HCT116 (cell line): Measurements from ENCODE around the gene MAP4K2. TPM values are rescaled to one million over a fixed set of nuclear protein-coding genes. Genes with fewer than 3 reads are reported as not detected.

Source experiments
- ATAC-seq: fragments of 200-7000 bp; cut with Tn5 transposase; 2 replicates; pipeline ENCODE4 v1.9.1; 2020; ENCODE audit warnings: mild to moderate bottlenecking, moderate library complexity
- BruUV-seq: library from RNA; stranded (reverse); fragments of 400-500 nt; replicated peaks from 2 replicates; lab custom pipeline; 2021; lab: Mats Ljungman, UMichigan
- CTCF ChIA-PET: fragments of 300-600 bp; sonication (Branson Sonifier 250); formaldehyde crosslinking; loops from one replicate; lab custom pipeline; 2021; ENCODE audit warnings: antibody characterized with exemption; lab: Charles Lee
- POLR2A ChIA-PET: fragments of 300-600, 350-600 bp; sonication (Branson Sonifier 250); formaldehyde crosslinking; loops from one replicate; lab custom pipeline; 2021; ENCODE audit warnings: antibody characterized with exemption; lab: Charles Lee
- RAD21 ChIA-PET, 2 experiments: fragments of 300-600 bp; sonication (Branson Sonifier 250); formaldehyde crosslinking; loops; one replicate each; lab custom pipeline; 2023; ENCODE audit warnings: low total read pairs in 2 of 2; ENCODE audit not compliant: uncharacterized antibody in 2 of 2, unreplicated experiment in 2 of 2, low non-redundant PET in 1 of 2; lab: Charles Lee
- DNase-seq: peaks from one replicate; pipeline ENCODE4 v3.0.0-alpha.2; 2010; ENCODE audit warnings: low read depth, low spot score
- H2AFZ ChIP-seq: fragments of 200-600 bp; shearing (Covaris generic), sonication (generic); 2 replicates; pipeline ENCODE4 v1.6.1; 2017; ENCODE audit warnings: low read depth, mixed run types, mixed read lengths, antibody characterized with exemption, low read length; ENCODE audit not compliant: poor library complexity, severe bottlenecking
- H3K27ac ChIP-seq: 2 replicates; pipeline ENCODE4 v1.5.1; 2012; ENCODE audit warnings: low read depth, low read length
- H3K27me3 ChIP-seq: fragments of 200-600 bp; sonication (generic); 2 replicates; pipeline ENCODE4 v1.6.1; 2016; ENCODE audit warnings: mixed run types, low read length, mixed read lengths; ENCODE audit not compliant: insufficient read depth
- H3K36me3 ChIP-seq, 2 experiments: fragments of 200-500 bp in 1 of 2; fragments of 200-600 bp in 1 of 2; sonication (Bioruptor generic) in 1 of 2; sonication (generic) in 1 of 2; 2 replicates each; pipeline versions ENCODE4 v1.5.1 to v1.6.1; 2014 to 2016; ENCODE audit warnings: low read length in 2 of 2, inconsistent platforms in 1 of 2, mixed read lengths in 1 of 2, mixed run types in 1 of 2; ENCODE audit not compliant: insufficient read depth in 2 of 2, control insufficient read depth in 1 of 2
- H3K4me1 ChIP-seq, 2 experiments: fragments of 200-600 bp in 1 of 2; sonication (generic) in 1 of 2; 2 replicates each; pipeline versions ENCODE4 v1.5.1 to v1.6.1; 2012 to 2017; ENCODE audit warnings: low read length in 2 of 2, inconsistent platforms in 1 of 2, mild to moderate bottlenecking in 1 of 2, mixed read lengths in 1 of 2, mixed run types in 1 of 2, moderate library complexity in 1 of 2; ENCODE audit not compliant: insufficient read depth in 2 of 2, control insufficient read depth in 1 of 2
- H3K4me2 ChIP-seq: fragments of 200-600 bp; sonication (generic); 2 replicates; pipeline ENCODE4 v1.6.1; 2017; ENCODE audit warnings: mixed run types, low read length, mixed read lengths
- H3K4me3 ChIP-seq, 2 experiments: fragments of 200-600 bp in 1 of 2; sonication (generic) in 1 of 2; replicated peaks in 1 of 2; 2 replicates each; pipeline ENCODE4 v1.5.1; 2011 to 2016; ENCODE audit warnings: low read length in 2 of 2, control low read depth in 1 of 2, low read depth in 1 of 2, mild to moderate bottlenecking in 1 of 2, mixed read lengths in 1 of 2, mixed run types in 1 of 2
- H3K79me2 ChIP-seq: fragments of 200-600 bp; sonication (generic); 2 replicates; pipeline ENCODE4 v1.6.1; 2017; ENCODE audit warnings: mild to moderate bottlenecking, mixed run types, low read length, moderate library complexity, mixed read lengths; ENCODE audit not compliant: insufficient read depth
- H3K9ac ChIP-seq: fragments of 200-600 bp; sonication (generic); 2 replicates; pipeline ENCODE4 v1.6.1; 2016; ENCODE audit warnings: low read length, mixed read lengths
- H3K9me2 ChIP-seq: fragments of 200-600 bp; sonication (generic), shearing (Covaris generic); 2 replicates; pipeline ENCODE4 v1.6.1; 2017; ENCODE audit warnings: mixed run types, mild to moderate bottlenecking, moderate library complexity; ENCODE audit not compliant: insufficient read depth
- H3K9me3 ChIP-seq, 2 experiments: fragments of 200-500 bp in 1 of 2; fragments of 200-600 bp in 1 of 2; sonication (Bioruptor generic) in 1 of 2; sonication (generic) in 1 of 2; 2 replicates each; pipeline ENCODE4 v1.6.1; 2014 to 2017; ENCODE audit warnings: low read length in 2 of 2, mixed read lengths in 2 of 2, inconsistent platforms in 1 of 2, low read depth in 1 of 2, mild to moderate bottlenecking in 1 of 2, mixed run types in 1 of 2, moderate library complexity in 1 of 2; ENCODE audit not compliant: control insufficient read depth in 1 of 2, insufficient read depth in 1 of 2
- H4K20me1 ChIP-seq: fragments of 200-600 bp; sonication (generic), shearing (Covaris generic); 2 replicates; pipeline ENCODE4 v1.6.1; 2017; ENCODE audit warnings: mixed run types, mild to moderate bottlenecking, moderate library complexity; ENCODE audit not compliant: insufficient read depth
- CBX3 ChIP-seq: IDR thresholded peaks from 2 replicates; pipeline ENCODE4 v1.6.1; 2012; ENCODE audit warnings: low read depth
- EGR1 ChIP-seq: IDR thresholded peaks from 2 replicates; pipeline ENCODE4 v1.6.1; 2012; ENCODE audit warnings: low read depth
- ELF1 ChIP-seq: IDR thresholded peaks from 2 replicates; pipeline ENCODE4 v1.6.1; 2012; ENCODE audit warnings: low read depth, borderline replicate concordance
- EZH2phosphoT487 ChIP-seq: fragments of 200-600 bp; IDR thresholded peaks from 2 replicates; pipeline ENCODE4 v1.6.1; 2018; ENCODE audit warnings: antibody characterized with exemption, borderline replicate concordance
- POLR2AphosphoS5 ChIP-seq: IDR thresholded peaks from 2 replicates; pipeline ENCODE4 v1.6.1; 2011; ENCODE audit warnings: mild to moderate bottlenecking, low read depth, low read length, moderate library complexity
- RAD21 ChIP-seq: IDR thresholded peaks from 2 replicates; pipeline ENCODE4 v1.6.1; 2012; ENCODE audit warnings: low read depth, mild to moderate bottlenecking
- SIN3A ChIP-seq: IDR thresholded peaks from 2 replicates; pipeline ENCODE4 v1.6.1; 2012; ENCODE audit warnings: low read depth
- SP1 ChIP-seq: IDR thresholded peaks from 2 replicates; pipeline ENCODE4 v1.6.1; 2012; ENCODE audit warnings: low read depth
- YY1 ChIP-seq: IDR thresholded peaks from 2 replicates; pipeline ENCODE4 v1.6.1; 2011; ENCODE audit warnings: low read length, low read depth, moderate library complexity, mild to moderate bottlenecking; ENCODE audit not compliant: insufficient replicate concordance; ENCODE audit errors: extremely low read depth
- ZFX ChIP-seq: fragments of 450-650 bp; IDR thresholded peaks from 2 replicates; pipeline ENCODE4 v1.6.1; 2017
- intact Hi-C: fragments of 100-400 bp; cut with micrococcal nuclease; formaldehyde crosslinking; loops from 2 replicates; pipeline ENCODE4 v1.10.0; 2022
- total RNA-seq: library from RNA; stranded (reverse); gene quantifications from one replicate; pipeline ENCODE4 v1.2.1, GENCODE V29; 2021; ENCODE audit not compliant: unreplicated experiment
- TF ChIP-seq, protein P1 (sequence below), 3 experiments: fragments of 200-600 bp in 1 of 3; sonication (generic) in 1 of 3; IDR thresholded peaks in 2 of 3; conservative IDR thresholded peaks in 1 of 3; 2 replicates each; pipeline ENCODE4 v1.5.1; 2012 to 2017; ENCODE audit warnings: low read depth in 2 of 3, low read length in 2 of 3, antibody characterized with exemption in 1 of 3, borderline replicate concordance in 1 of 3, control low read depth in 1 of 3, mild to moderate bottlenecking in 1 of 3, mixed read lengths in 1 of 3, mixed run types in 1 of 3, moderate library complexity in 1 of 3; ENCODE audit not compliant: insufficient read depth in 1 of 3
- TF ChIP-seq, protein P2 (sequence below): IDR thresholded peaks from 2 replicates; pipeline ENCODE4 v1.6.1; 2011; ENCODE audit warnings: mild to moderate bottlenecking, low read length, moderate library complexity; ENCODE audit not compliant: insufficient replicate concordance; ENCODE audit errors: extremely low read depth
- TF ChIP-seq, protein P3 (sequence below): IDR thresholded peaks from 2 replicates; pipeline ENCODE4 v1.6.1; 2012

Gene MAP4K2
- total RNA-seq, 1 experiment from 2014 or later = 44.2 TPM

DNA sequence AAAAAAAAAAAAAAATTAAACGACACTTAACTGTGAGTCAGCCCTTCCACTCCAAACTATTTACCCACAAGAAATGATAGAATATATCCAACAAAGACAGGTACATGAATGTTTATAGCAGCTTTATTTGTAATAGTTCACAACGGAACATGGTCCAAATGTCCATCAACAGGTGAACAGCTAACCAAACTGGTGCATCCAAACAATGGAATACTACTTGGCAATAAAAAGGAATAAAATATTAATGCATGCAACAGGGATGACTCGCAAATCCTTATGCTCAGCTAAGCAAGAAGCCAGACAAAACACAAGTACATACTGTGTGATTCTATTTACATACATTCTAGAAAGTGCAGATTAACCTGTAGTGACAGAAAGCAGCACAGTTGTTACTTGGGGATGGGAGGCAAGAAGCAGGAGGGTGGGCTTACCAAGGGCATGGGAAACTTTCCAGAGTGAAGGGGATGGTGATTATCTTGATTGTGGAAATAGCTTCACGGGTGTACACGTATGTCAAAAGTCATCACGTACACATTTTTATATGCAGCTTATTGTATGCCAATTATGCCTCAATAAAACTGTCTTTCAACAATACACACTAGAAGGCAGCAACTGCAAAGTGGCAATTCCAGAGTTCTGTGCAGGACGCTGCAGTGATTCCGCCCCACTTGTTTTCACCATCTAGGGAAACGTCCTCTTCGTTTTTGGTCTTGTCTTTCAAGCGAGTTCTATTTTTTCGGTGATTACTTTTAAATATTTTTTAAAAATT is 18.0 kb downstream of the MAP4K2 start:
- H3K9me3 ChIP-seq = no peaks in the 10 kb centered on the region
- ATAC-seq (no peak), DNase-seq (no peak)
- POLR2A ChIA-PET = interaction anchor here (1.3 kb wide), 1 partner anchor 52 kb away, joined by 3 read pairs; no protein-coding TSS in a partner anchor
- no peak overlapping the region for H3K4me3 ChIP-seq
- CTCF ChIA-PET = no interaction called here
- TF ChIP-seq POLR2AphosphoS5 (no peak), RAD21 (no peak), ELF1 (no peak), SP1 (no peak), EGR1 (no peak), SIN3A (no peak), CBX3 (no peak), YY1 (no peak), ZFX (no peak), EZH2phosphoT487 (no peak)
- TF ChIP-seq, protein P1, sequence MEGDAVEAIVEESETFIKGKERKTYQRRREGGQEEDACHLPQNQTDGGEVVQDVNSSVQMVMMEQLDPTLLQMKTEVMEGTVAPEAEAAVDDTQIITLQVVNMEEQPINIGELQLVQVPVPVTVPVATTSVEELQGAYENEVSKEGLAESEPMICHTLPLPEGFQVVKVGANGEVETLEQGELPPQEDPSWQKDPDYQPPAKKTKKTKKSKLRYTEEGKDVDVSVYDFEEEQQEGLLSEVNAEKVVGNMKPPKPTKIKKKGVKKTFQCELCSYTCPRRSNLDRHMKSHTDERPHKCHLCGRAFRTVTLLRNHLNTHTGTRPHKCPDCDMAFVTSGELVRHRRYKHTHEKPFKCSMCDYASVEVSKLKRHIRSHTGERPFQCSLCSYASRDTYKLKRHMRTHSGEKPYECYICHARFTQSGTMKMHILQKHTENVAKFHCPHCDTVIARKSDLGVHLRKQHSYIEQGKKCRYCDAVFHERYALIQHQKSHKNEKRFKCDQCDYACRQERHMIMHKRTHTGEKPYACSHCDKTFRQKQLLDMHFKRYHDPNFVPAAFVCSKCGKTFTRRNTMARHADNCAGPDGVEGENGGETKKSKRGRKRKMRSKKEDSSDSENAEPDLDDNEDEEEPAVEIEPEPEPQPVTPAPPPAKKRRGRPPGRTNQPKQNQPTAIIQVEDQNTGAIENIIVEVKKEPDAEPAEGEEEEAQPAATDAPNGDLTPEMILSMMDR (IDR thresholded peaks at IDR 0.05 in 2 of 3, conservative IDR thresholded peaks at IDR 0.05 in 1 of 3; ENCODE audit: borderline replicate concordance in 1 of 3, insufficient read depth in 1 of 3, low read depth in 2 of 3, low read length in 2 of 3) = no peak
- TF ChIP-seq, protein P2, sequence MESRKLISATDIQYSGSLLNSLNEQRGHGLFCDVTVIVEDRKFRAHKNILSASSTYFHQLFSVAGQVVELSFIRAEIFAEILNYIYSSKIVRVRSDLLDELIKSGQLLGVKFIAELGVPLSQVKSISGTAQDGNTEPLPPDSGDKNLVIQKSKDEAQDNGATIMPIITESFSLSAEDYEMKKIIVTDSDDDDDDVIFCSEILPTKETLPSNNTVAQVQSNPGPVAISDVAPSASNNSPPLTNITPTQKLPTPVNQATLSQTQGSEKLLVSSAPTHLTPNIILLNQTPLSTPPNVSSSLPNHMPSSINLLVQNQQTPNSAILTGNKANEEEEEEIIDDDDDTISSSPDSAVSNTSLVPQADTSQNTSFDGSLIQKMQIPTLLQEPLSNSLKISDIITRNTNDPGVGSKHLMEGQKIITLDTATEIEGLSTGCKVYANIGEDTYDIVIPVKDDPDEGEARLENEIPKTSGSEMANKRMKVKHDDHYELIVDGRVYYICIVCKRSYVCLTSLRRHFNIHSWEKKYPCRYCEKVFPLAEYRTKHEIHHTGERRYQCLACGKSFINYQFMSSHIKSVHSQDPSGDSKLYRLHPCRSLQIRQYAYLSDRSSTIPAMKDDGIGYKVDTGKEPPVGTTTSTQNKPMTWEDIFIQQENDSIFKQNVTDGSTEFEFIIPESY = no peak
- TF ChIP-seq, protein P3, sequence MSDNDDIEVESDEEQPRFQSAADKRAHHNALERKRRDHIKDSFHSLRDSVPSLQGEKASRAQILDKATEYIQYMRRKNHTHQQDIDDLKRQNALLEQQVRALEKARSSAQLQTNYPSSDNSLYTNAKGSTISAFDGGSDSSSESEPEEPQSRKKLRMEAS = no peak
- peaks cover 5 to 15% of the 10 kb centered on the region in 2 experiments; a peak in 3 of 4 replicates for H3K4me1 ChIP-seq
- no peak overlapping the region for H3K9ac ChIP-seq
- no peaks in the 10 kb centered on the region for H3K79me2 ChIP-seq
- RAD21 ChIA-PET = no interaction called here
- H3K36me3 ChIP-seq = no peaks in the 10 kb centered on the region
- no peak overlapping the region for H3K4me2 ChIP-seq
- H3K27me3 ChIP-seq = no peaks in the 10 kb centered on the region
- no peaks in the 10 kb centered on the region for H3K9me2 ChIP-seq
- no peak overlapping the region for H3K27ac ChIP-seq
- intact Hi-C loops = loop anchor here (5.0 kb wide), 3 partner anchors 57 to 332 kb away; partner anchors contain the start of genes CDC42BPG and ZNHIT2
- BruUV-seq = no TSS peak
- H4K20me1 ChIP-seq = no peaks in the 10 kb centered on the region
- no peak overlapping the region for H2AFZ ChIP-seq
